H1 (cell line): ENCODE results near the gene ZNF587B. TPM values are rescaled to one million over a fixed set of nuclear protein-coding genes. Genes with fewer than 3 reads are reported as not detected.

Experiments
- CTCF ChIA-PET: fragments of 300-600 bp; sonication (Branson Sonifier 250); formaldehyde crosslinking; loops from one replicate; lab custom pipeline; 2021; ENCODE audit not compliant: partially characterized antibody; lab: Charles Lee
- POLR2A ChIA-PET: fragments of 300-600 bp; sonication (Branson Sonifier 250); formaldehyde crosslinking; loops from one replicate; lab custom pipeline; 2021; ENCODE audit warnings: inconsistent platforms; ENCODE audit not compliant: partially characterized antibody; lab: Charles Lee
- DNase-seq, 2 experiments: peaks; one replicate each; pipeline versions ENCODE4 v3.0.0 to v3.0.0-alpha.2; 2010 to 2022; ENCODE audit warnings: low spot score in 2 of 2, low read depth in 1 of 2, mixed read lengths in 1 of 2
- FAIRE-seq: peaks from 2 replicates; lab custom pipeline; 2011; peaks lifted over from hg19 to GRCh38; lab: Jason Lieb, UNC
- H2AFZ ChIP-seq: 2 replicates; pipeline ENCODE4 v1.8.1; 2012; ENCODE audit warnings: low read length, inconsistent platforms
- H2AK5ac ChIP-seq: 2 replicates; pipeline ENCODE4 v1.6.1; 2013; ENCODE audit warnings: low read depth, low read length
- H2BK120ac ChIP-seq: replicated peaks from 2 replicates; pipeline ENCODE3; 2013; ENCODE audit warnings: low read depth, low read length, inconsistent platforms
- H2BK12ac ChIP-seq: 2 replicates; pipeline ENCODE4 v1.6.1; 2013; ENCODE audit warnings: low read depth, low read length
- H2BK15ac ChIP-seq: 2 replicates; pipeline ENCODE4 v1.6.1; 2013; ENCODE audit warnings: low read length
- H2BK20ac ChIP-seq: 2 replicates; pipeline ENCODE4 v1.6.1; 2013; ENCODE audit warnings: low read length
- H2BK5ac ChIP-seq: 2 replicates; pipeline ENCODE4 v1.6.1; 2013; ENCODE audit warnings: low read depth, low read length
- H3K14ac ChIP-seq: 2 replicates; pipeline ENCODE4 v1.6.1; 2013; ENCODE audit warnings: inconsistent platforms; ENCODE audit not compliant: insufficient read length
- H3K18ac ChIP-seq: 2 replicates; pipeline ENCODE4 v1.6.1; 2013; ENCODE audit warnings: low read length; ENCODE audit errors: extremely low read depth
- H3K23ac ChIP-seq: 2 replicates; pipeline ENCODE4 v1.6.1; 2013; ENCODE audit warnings: inconsistent platforms; ENCODE audit not compliant: insufficient read length
- H3K23me2 ChIP-seq: 2 replicates; pipeline ENCODE4 v1.6.1; 2013; ENCODE audit warnings: low read depth, low read length
- H3K27ac ChIP-seq: 2 replicates; pipeline ENCODE4 v1.6.1; 2011; ENCODE audit warnings: low read depth, low read length, inconsistent platforms
- H3K27me3 ChIP-seq, 4 experiments: replicated peaks in 1 of 4; 1 replicate in 1 of 4; 2 replicates in 3 of 4; pipeline versions ENCODE4 v1.6.1 to v1.8.1; 2011 to 2013; ENCODE audit warnings: low read length in 3 of 4, mild to moderate bottlenecking in 3 of 4, inconsistent platforms in 2 of 4, mixed read lengths in 2 of 4, moderate library complexity in 1 of 4; ENCODE audit not compliant: control insufficient read depth in 3 of 4, insufficient read depth in 3 of 4; ENCODE audit errors: extremely low read depth in 1 of 4
- H3K36me3 ChIP-seq, 4 experiments: 2 replicates each; pipeline versions ENCODE4 v1.6.1 to v1.8.1; 2011 to 2013; ENCODE audit warnings: mild to moderate bottlenecking in 4 of 4, low read length in 3 of 4, moderate library complexity in 2 of 4, control low read depth in 1 of 4, inconsistent platforms in 1 of 4; ENCODE audit not compliant: insufficient read depth in 4 of 4, control insufficient read depth in 2 of 4
- H3K4ac ChIP-seq: replicated peaks from 2 replicates; pipeline ENCODE3; 2013; ENCODE audit warnings: low read length, low read depth, mixed read lengths, inconsistent platforms; ENCODE audit not compliant: insufficient read length
- H3K4me1 ChIP-seq, 4 experiments: replicated peaks in 1 of 4; 1 replicate in 1 of 4; 2 replicates in 3 of 4; pipeline versions ENCODE4 v1.6.1 to v1.8.1; 2011 to 2013; ENCODE audit warnings: low read length in 3 of 4, inconsistent platforms in 2 of 4, mixed read lengths in 1 of 4; ENCODE audit not compliant: insufficient read depth in 4 of 4, control insufficient read depth in 3 of 4
- H3K4me2 ChIP-seq, 2 experiments: 2 replicates each; pipeline versions ENCODE4 v1.6.1 to v1.8.1; 2011 to 2013; ENCODE audit warnings: low read depth in 2 of 2, low read length in 2 of 2, control low read depth in 1 of 2, inconsistent platforms in 1 of 2, mild to moderate bottlenecking in 1 of 2; ENCODE audit not compliant: insufficient read depth in 1 of 2
- H3K4me3 ChIP-seq, 4 experiments: fragments of 200-600, 300-600 bp in 1 of 4; sonication (generic), shearing (Covaris generic), sonication (Bioruptor Twin) in 1 of 4; 2 replicates each; pipeline versions ENCODE4 v1.5.1 to v1.8.1; 2011 to 2016; ENCODE audit warnings: low read length in 4 of 4, low read depth in 3 of 4, control low read depth in 2 of 4, inconsistent platforms in 2 of 4, mild to moderate bottlenecking in 2 of 4, mixed read lengths in 1 of 4, moderate library complexity in 1 of 4; ENCODE audit not compliant: insufficient read depth in 2 of 4; ENCODE audit errors: extremely low read depth in 1 of 4
- H3K56ac ChIP-seq: replicated peaks from 2 replicates; pipeline ENCODE3; 2013; ENCODE audit warnings: low read depth, mild to moderate bottlenecking, mixed read lengths, low read length, inconsistent platforms; ENCODE audit not compliant: insufficient read length
- H3K79me1 ChIP-seq: 2 replicates; pipeline ENCODE4 v1.6.1; 2013; ENCODE audit warnings: low read depth, low read length, control low read depth
- H3K79me2 ChIP-seq, 2 experiments: 2 replicates each; pipeline versions ENCODE4 v1.6.1 to v1.8.1; 2012 to 2013; ENCODE audit warnings: low read length in 2 of 2, mild to moderate bottlenecking in 2 of 2, inconsistent platforms in 1 of 2; ENCODE audit not compliant: insufficient read depth in 2 of 2, control insufficient read depth in 1 of 2
- H3K9ac ChIP-seq, 4 experiments: replicated peaks in 1 of 4; 1 replicate in 1 of 4; 2 replicates in 3 of 4; pipeline versions ENCODE4 v1.6.1 to v1.8.1; 2011 to 2013; ENCODE audit warnings: low read depth in 3 of 4, low read length in 3 of 4, control low read depth in 2 of 4, mild to moderate bottlenecking in 2 of 4, moderate library complexity in 2 of 4, inconsistent platforms in 1 of 4; ENCODE audit errors: extremely low read depth in 1 of 4
- H3K9me3 ChIP-seq, 2 experiments: 2 replicates each; pipeline versions ENCODE4 v1.6.1 to v1.8.1; 2012 to 2013; ENCODE audit warnings: mild to moderate bottlenecking in 2 of 2, moderate library complexity in 2 of 2, control low read depth in 1 of 2, inconsistent platforms in 1 of 2, low read depth in 1 of 2, low read length in 1 of 2, mixed read lengths in 1 of 2; ENCODE audit not compliant: insufficient read depth in 2 of 2
- H4K20me1 ChIP-seq, 2 experiments: replicated peaks in 1 of 2; 2 replicates each; pipeline versions ENCODE3 to v1.8.1; 2011 to 2013; ENCODE audit warnings: inconsistent platforms in 2 of 2, low read length in 2 of 2, mild to moderate bottlenecking in 1 of 2; ENCODE audit not compliant: insufficient read depth in 2 of 2, control insufficient read depth in 1 of 2
- H4K5ac ChIP-seq: 2 replicates; pipeline ENCODE4 v1.6.1; 2013; ENCODE audit warnings: low read length, low read depth, mixed read lengths, inconsistent platforms; ENCODE audit not compliant: insufficient read length
- H4K8ac ChIP-seq: 2 replicates; pipeline ENCODE4 v1.8.0; 2013; ENCODE audit warnings: mild to moderate bottlenecking, moderate library complexity, low read length, inconsistent platforms; ENCODE audit not compliant: insufficient read depth; ENCODE audit errors: extremely low read depth
- H4K91ac ChIP-seq: replicated peaks from 2 replicates; pipeline ENCODE3; 2013; ENCODE audit warnings: low read length, mixed read lengths, inconsistent platforms; ENCODE audit not compliant: insufficient read length
- KDM1A ChIP-seq: fragments of 200-600, 300-600 bp; sonication (generic); IDR thresholded peaks from 2 replicates; pipeline ENCODE4 v1.7.1; 2016; ENCODE audit warnings: mild to moderate bottlenecking, low read length, borderline replicate concordance
- KDM4A ChIP-seq: IDR thresholded peaks from one replicate; pipeline ENCODE4 v1.7.1; 2012; ENCODE audit warnings: low read depth, mild to moderate bottlenecking, moderate library complexity, low read length, inconsistent platforms; ENCODE audit not compliant: severe bottlenecking
- NRF1 ChIP-seq: IDR thresholded peaks from 2 replicates; pipeline ENCODE4 v1.6.1; 2011; ENCODE audit warnings: mild to moderate bottlenecking, low read depth, low read length, improper control_type of control experiment
- POLR2AphosphoS5 ChIP-seq: IDR thresholded peaks from 2 replicates; pipeline ENCODE4 v1.6.1; 2011; ENCODE audit warnings: low read depth, low read length
- POU5F1 ChIP-seq: IDR thresholded peaks from 2 replicates; pipeline ENCODE4 v1.6.1; 2011; ENCODE audit warnings: low read depth, mild to moderate bottlenecking, low read length, moderate library complexity
- SIRT6 ChIP-seq: IDR thresholded peaks from one replicate; pipeline ENCODE4 v1.7.1; 2012; ENCODE audit warnings: low read length, inconsistent platforms
- SP4 ChIP-seq: IDR thresholded peaks from 2 replicates; pipeline ENCODE4 v1.6.1; 2012; ENCODE audit warnings: low read length, inconsistent platforms
- TCF12 ChIP-seq: IDR thresholded peaks from 2 replicates; pipeline ENCODE4 v1.6.1; 2011; ENCODE audit warnings: low read depth, mild to moderate bottlenecking, low read length
- WGBS, 2 experiments: shearing (Covaris generic) in 1 of 2; methylation state at CpG; one replicate each; pipeline versions ENCODE4 v1.1.6 to v1.1.7; 2013 to 2015; ENCODE audit warnings: low lambda C conversion rate in 2 of 2, mixed read lengths in 2 of 2, inconsistent platforms in 1 of 2, low coverage in 1 of 2, missing lambda C conversion rate in 1 of 2; ENCODE audit not compliant: insufficient replicate concordance in 2 of 2, insufficient coverage in 1 of 2, insufficient read length in 1 of 2; ENCODE audit errors: extremely low coverage in 1 of 2, missing lambda C conversion rate in 1 of 2; 5-methylcytosine and 5-hydroxymethylcytosine counted together
- polyA plus RNA-seq, 7 experiments: library from polyadenylated mRNA; depleted of rRNA in 3 of 7; stranded (reverse) in 5 of 7; unstranded in 2 of 7; fragments of >200 nt in 5 of 7; fragments of 200-250 nt in 2 of 7; gene quantifications; 1 replicate in 5 of 7; 2 replicates in 1 of 7; 4 replicates in 1 of 7; pipeline versions ENCODE4 v1.2.1 to v1.2.3, GENCODE V29; 2011 to 2013; ENCODE audit warnings: missing spikeins in 2 of 7, mixed read lengths in 2 of 7
- total RNA-seq: library from RNA; stranded (reverse); fragmentation: NEBNext Ultra II Directional; extraction: Animal tissue kit (Norgen Biotek cat#: 25700); gene quantifications from 2 replicates; pipeline ENCODE4 v1.2.1, GENCODE V29; 2021
- TF ChIP-seq, protein P1 (sequence below), 3 experiments: IDR thresholded peaks; 1 replicate in 2 of 3; 2 replicates in 1 of 3; pipeline versions ENCODE4 v1.5.1 to v1.6.1; 2011; ENCODE audit warnings: low read length in 3 of 3, mild to moderate bottlenecking in 3 of 3, inconsistent platforms in 2 of 3, low read depth in 1 of 3, moderate library complexity in 1 of 3; ENCODE audit not compliant: insufficient read depth in 1 of 3; ENCODE audit errors: control extremely low read depth in 1 of 3
- TF ChIP-seq, protein P2 (sequence below): IDR thresholded peaks from 2 replicates; pipeline ENCODE4 v1.6.1; 2012; ENCODE audit warnings: low read length, inconsistent platforms

Gene ZNF587B
- total and polyA plus RNA-seq, 2 of the 8 experiments (the other 6 are each of a cell fraction or from before 2014, with no cell fraction given) = 13.8 to 60.1 TPM

DNA sequence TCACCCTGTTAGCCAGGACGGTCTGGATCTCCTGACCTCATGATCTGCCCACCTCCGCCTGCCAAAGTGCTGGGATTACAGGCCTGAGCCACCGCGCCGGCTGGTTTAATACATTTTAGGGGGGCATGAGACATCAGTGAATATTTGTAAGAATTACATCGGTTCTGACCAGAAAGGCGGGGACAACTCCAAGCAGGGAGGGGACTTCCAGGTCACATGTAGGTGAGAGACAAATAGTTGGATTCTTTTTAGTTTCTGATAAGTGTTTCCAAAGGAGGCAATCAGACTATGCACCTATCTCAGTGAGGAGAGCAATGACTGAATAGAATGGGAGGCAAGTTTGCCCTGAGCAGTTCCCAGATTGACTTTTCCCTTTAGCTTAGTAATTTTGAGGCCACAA is 11.7 kb upstream of the ZNF587B start:
- DNase-seq (no peak), FAIRE-seq (no peak)
- H3K23me2 ChIP-seq = peaks cover 7% of the 10 kb centered on the region
- no peak overlapping the region for H3K56ac ChIP-seq
- no peak overlapping the region for H2BK5ac ChIP-seq
- H2BK15ac ChIP-seq = no peak overlapping the region
- H3K4me2 ChIP-seq = peak overlapping the region in 1 of 2 experiments; percentile 67; a peak in 1 of 4 replicates
- ChIA-PET POLR2A (interaction anchor here (1.3 to 5.6 kb wide), 9 partner anchors 11 to 117 kb away, joined by 3 to 52 read pairs (median 7); partner anchors contain the start of genes ZNF418, ZNF587B, ZNF776 and ZNF814), CTCF (interaction anchor here (0.8 to 3.8 kb wide), 3 partner anchors 11 to 1749 kb away, joined by 3 to 15 read pairs (median 5); partner anchors contain the start of genes ZNF587B and ZNF776)
- WGBS, 2 experiments = 84% methylated on average over 7 of the region's 7 CpGs; no CpG with 5 or more reads in 1 of the 2 experiments
- H3K9ac ChIP-seq = no peak overlapping the region
- H3K79me2 ChIP-seq = peaks cover 14 to 46% of the 10 kb centered on the region in 2 experiments
- H3K27me3 ChIP-seq = no peaks in the 10 kb centered on the region
- no peaks in the 10 kb centered on the region for H3K9me3 ChIP-seq
- H3K18ac ChIP-seq = no peak overlapping the region
- H3K4ac ChIP-seq = no peak overlapping the region
- no peak overlapping the region for H3K14ac ChIP-seq
- peaks cover 4% of the 10 kb centered on the region; the same call in 1 of the 2 replicates for H3K79me1 ChIP-seq
- H2BK12ac ChIP-seq = no peak overlapping the region
- H4K20me1 ChIP-seq = peaks cover 6% of the 10 kb centered on the region in 2 experiments
- peaks cover 0 to 10% (median 0%) of the 10 kb centered on the region in 4 experiments; a peak in 2 of 8 replicates for H3K36me3 ChIP-seq
- peaks cover 3 to 7% (median 5%) of the 10 kb centered on the region in 4 experiments for H3K4me1 ChIP-seq
- H4K8ac ChIP-seq = no peak overlapping the region
- H4K5ac ChIP-seq = no peak overlapping the region
- no peak overlapping the region for H3K23ac ChIP-seq
- no peak overlapping the region for H4K91ac ChIP-seq
- no peak overlapping the region for H2AK5ac ChIP-seq
- no peak overlapping the region for H3K27ac ChIP-seq
- no peak overlapping the region for H2BK120ac ChIP-seq
- H2BK20ac ChIP-seq = no peak overlapping the region
- H3K4me3 ChIP-seq = peak overlapping the region in 1 of 4 experiments; percentile 94; a peak in 1 of 8 replicates
- no peak overlapping the region for H2AFZ ChIP-seq
- TF ChIP-seq NRF1 = no peak
- TF ChIP-seq POU5F1 = no peak
- TF ChIP-seq, protein P1, sequence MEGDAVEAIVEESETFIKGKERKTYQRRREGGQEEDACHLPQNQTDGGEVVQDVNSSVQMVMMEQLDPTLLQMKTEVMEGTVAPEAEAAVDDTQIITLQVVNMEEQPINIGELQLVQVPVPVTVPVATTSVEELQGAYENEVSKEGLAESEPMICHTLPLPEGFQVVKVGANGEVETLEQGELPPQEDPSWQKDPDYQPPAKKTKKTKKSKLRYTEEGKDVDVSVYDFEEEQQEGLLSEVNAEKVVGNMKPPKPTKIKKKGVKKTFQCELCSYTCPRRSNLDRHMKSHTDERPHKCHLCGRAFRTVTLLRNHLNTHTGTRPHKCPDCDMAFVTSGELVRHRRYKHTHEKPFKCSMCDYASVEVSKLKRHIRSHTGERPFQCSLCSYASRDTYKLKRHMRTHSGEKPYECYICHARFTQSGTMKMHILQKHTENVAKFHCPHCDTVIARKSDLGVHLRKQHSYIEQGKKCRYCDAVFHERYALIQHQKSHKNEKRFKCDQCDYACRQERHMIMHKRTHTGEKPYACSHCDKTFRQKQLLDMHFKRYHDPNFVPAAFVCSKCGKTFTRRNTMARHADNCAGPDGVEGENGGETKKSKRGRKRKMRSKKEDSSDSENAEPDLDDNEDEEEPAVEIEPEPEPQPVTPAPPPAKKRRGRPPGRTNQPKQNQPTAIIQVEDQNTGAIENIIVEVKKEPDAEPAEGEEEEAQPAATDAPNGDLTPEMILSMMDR (IDR thresholded peaks at IDR 0.05; ENCODE audit: control extremely low read depth in 1 of 3, insufficient read depth in 1 of 3, low read depth in 1 of 3, low read length in 3 of 3) = no peak
- TF ChIP-seq SP4 = no peak
- TF ChIP-seq KDM1A = no peak
- TF ChIP-seq POLR2AphosphoS5 = no peak
- TF ChIP-seq KDM4A = no peak
- no peak for TF ChIP-seq SIRT6
- TF ChIP-seq, protein P2, sequence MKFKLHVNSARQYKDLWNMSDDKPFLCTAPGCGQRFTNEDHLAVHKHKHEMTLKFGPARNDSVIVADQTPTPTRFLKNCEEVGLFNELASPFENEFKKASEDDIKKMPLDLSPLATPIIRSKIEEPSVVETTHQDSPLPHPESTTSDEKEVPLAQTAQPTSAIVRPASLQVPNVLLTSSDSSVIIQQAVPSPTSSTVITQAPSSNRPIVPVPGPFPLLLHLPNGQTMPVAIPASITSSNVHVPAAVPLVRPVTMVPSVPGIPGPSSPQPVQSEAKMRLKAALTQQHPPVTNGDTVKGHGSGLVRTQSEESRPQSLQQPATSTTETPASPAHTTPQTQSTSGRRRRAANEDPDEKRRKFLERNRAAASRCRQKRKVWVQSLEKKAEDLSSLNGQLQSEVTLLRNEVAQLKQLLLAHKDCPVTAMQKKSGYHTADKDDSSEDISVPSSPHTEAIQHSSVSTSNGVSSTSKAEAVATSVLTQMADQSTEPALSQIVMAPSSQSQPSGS = no peak
- TF ChIP-seq TCF12 = no peak
